Panc1 (cell line): ENCODE results near the gene GLG1. TPM values are rescaled to one million over a fixed set of nuclear protein-coding genes. Genes with fewer than 3 reads are reported as not detected.

Experiments
- ATAC-seq: fragments of 200-7000 bp; cut with Tn5 transposase; 2 replicates; pipeline ENCODE4 v1.9.1; 2020; ENCODE audit warnings: mild to moderate bottlenecking, moderate library complexity
- BruUV-seq: library from RNA; stranded (reverse); fragments of 400-500 nt; replicated peaks from 2 replicates; lab custom pipeline; 2021; lab: Mats Ljungman, UMichigan
- CTCF ChIA-PET: fragments of 300-600 bp; sonication (Branson Sonifier 250); formaldehyde crosslinking; loops from one replicate; lab custom pipeline; 2022; ENCODE audit warnings: antibody characterized with exemption; lab: Charles Lee
- POLR2A ChIA-PET: fragments of 300-600 bp; sonication (Branson Sonifier 250); formaldehyde crosslinking; loops from one replicate; lab custom pipeline; 2022; ENCODE audit warnings: antibody characterized with exemption; lab: Charles Lee
- DNase-seq: peaks from one replicate; pipeline ENCODE4 v3.0.0-alpha.2; 2010; ENCODE audit warnings: low read depth, low spot score
- H3K27ac ChIP-seq: 2 replicates; pipeline ENCODE4 v1.5.1; 2011; ENCODE audit warnings: mild to moderate bottlenecking, low read length, inconsistent platforms
- H3K27me3 ChIP-seq: fragments of 200-500 bp; sonication (Bioruptor generic); 2 replicates; pipeline ENCODE4 v1.6.0; 2014; ENCODE audit warnings: low read length, inconsistent platforms; ENCODE audit not compliant: control insufficient read depth, insufficient read depth
- H3K36me3 ChIP-seq: fragments of 200-500 bp; sonication (Bioruptor generic); 2 replicates; pipeline ENCODE4 v1.5.1; 2014; ENCODE audit warnings: inconsistent platforms, mild to moderate bottlenecking, low read length, moderate library complexity; ENCODE audit not compliant: control insufficient read depth, insufficient read depth
- H3K4me1 ChIP-seq: 2 replicates; pipeline ENCODE4 v1.5.1; 2011; ENCODE audit warnings: inconsistent platforms, mild to moderate bottlenecking, low read length, moderate library complexity; ENCODE audit not compliant: control insufficient read depth, insufficient read depth
- H3K4me3 ChIP-seq, 2 experiments: 2 replicates each; pipeline ENCODE4 v1.5.1; 2011 to 2012; ENCODE audit warnings: low read depth in 2 of 2, low read length in 2 of 2, mild to moderate bottlenecking in 2 of 2, inconsistent platforms in 1 of 2, moderate library complexity in 1 of 2
- H3K9me3 ChIP-seq: fragments of 200-500 bp; sonication (Bioruptor generic); 2 replicates; pipeline ENCODE4 v1.5.1; 2014; ENCODE audit warnings: low read depth, mild to moderate bottlenecking, inconsistent platforms, low read length, moderate library complexity; ENCODE audit not compliant: control insufficient read depth, insufficient read depth
- POLR2AphosphoS5 ChIP-seq: IDR thresholded peaks from 2 replicates; pipeline ENCODE4 v1.6.1; 2012; ENCODE audit warnings: mild to moderate bottlenecking, low read depth, low read length, moderate library complexity
- REST ChIP-seq, 2 experiments: IDR thresholded peaks; 2 replicates each; pipeline ENCODE4 v1.6.1; 2011 to 2012; ENCODE audit warnings: low read depth in 2 of 2, control low read depth in 1 of 2, low read length in 1 of 2, mild to moderate bottlenecking in 1 of 2, moderate library complexity in 1 of 2; ENCODE audit not compliant: insufficient read depth in 1 of 2
- SIN3A ChIP-seq: IDR thresholded peaks from 2 replicates; pipeline ENCODE4 v1.6.1; 2012; ENCODE audit warnings: low read depth, mild to moderate bottlenecking, low read length, moderate library complexity, borderline replicate concordance; ENCODE audit not compliant: insufficient read depth
- TCF7L2 ChIP-seq: IDR thresholded peaks from 2 replicates; pipeline ENCODE4 v1.6.1; 2011; ENCODE audit warnings: mild to moderate bottlenecking, low read depth, low read length, inconsistent platforms
- in situ Hi-C: cut with HindIII; loops from 2 replicates; pipeline ENCODE4 v1.10.0; 2016; ENCODE audit warnings: low sequenced_read_pairs, low pct_unique_long_range_greater_than_20kb
- intact Hi-C: fragments of 100-400 bp; cut with micrococcal nuclease; formaldehyde crosslinking; loops from one replicate; pipeline ENCODE4 v1.10.0; 2022; ENCODE audit not compliant: unreplicated experiment
- total RNA-seq: library from RNA; stranded (reverse); gene quantifications from one replicate; pipeline ENCODE4 v1.2.1, GENCODE V29; 2021; ENCODE audit not compliant: unreplicated experiment
- TF ChIP-seq, protein P1 (sequence below): fragments of 450-650 bp; IDR thresholded peaks from 2 replicates; pipeline ENCODE4 v1.5.1; 2017; ENCODE audit warnings: mild to moderate bottlenecking

Gene GLG1
- total RNA-seq, 1 experiment from 2014 or later: 75.9 TPM

DNA sequence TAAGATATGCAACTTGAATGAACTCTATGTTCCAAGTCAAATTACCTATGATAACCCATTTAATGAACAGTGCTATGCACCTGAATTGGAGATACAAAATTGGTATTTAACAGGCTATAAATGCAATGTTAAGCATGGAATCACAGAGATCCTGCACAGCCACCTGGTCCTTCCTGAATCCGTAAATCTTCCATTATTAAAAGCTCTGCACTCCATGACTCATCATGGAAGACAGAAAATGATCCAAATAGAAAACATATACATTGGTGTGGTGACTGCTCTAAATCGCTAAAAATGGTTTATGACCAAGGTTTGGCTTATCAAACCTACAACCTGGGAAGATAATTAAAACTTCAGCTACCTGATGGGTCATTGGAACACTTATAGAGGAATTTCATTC is 45.3 kb downstream of the GLG1 start:
- DNase-seq: no peak
- intact Hi-C loops (no loop called here), in situ Hi-C loops (no loop called here)
- TF ChIP-seq SIN3A (no peak), REST (IDR thresholded peaks at IDR 0.05; ENCODE audit: insufficient read depth in 1 of 2, low read depth in 2 of 2, low read length in 1 of 2) (no peak), TCF7L2 (no peak), POLR2AphosphoS5 (no peak)
- TF ChIP-seq, protein P1, sequence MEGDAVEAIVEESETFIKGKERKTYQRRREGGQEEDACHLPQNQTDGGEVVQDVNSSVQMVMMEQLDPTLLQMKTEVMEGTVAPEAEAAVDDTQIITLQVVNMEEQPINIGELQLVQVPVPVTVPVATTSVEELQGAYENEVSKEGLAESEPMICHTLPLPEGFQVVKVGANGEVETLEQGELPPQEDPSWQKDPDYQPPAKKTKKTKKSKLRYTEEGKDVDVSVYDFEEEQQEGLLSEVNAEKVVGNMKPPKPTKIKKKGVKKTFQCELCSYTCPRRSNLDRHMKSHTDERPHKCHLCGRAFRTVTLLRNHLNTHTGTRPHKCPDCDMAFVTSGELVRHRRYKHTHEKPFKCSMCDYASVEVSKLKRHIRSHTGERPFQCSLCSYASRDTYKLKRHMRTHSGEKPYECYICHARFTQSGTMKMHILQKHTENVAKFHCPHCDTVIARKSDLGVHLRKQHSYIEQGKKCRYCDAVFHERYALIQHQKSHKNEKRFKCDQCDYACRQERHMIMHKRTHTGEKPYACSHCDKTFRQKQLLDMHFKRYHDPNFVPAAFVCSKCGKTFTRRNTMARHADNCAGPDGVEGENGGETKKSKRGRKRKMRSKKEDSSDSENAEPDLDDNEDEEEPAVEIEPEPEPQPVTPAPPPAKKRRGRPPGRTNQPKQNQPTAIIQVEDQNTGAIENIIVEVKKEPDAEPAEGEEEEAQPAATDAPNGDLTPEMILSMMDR: no peak
- ChIA-PET POLR2A (interaction anchor here (0.5 kb wide), 1 partner anchor 29 kb away, joined by 3 read pairs; no protein-coding TSS in a partner anchor), CTCF (interaction anchor here (0.5 kb wide), 1 partner anchor 89 kb away, joined by 5 read pairs; no protein-coding TSS in a partner anchor)
- BruUV-seq: no TSS peak
- no peak overlapping the region for H3K4me3 ChIP-seq
- H3K4me1 ChIP-seq: no peaks in the 10 kb centered on the region
- ATAC-seq: no peak
- no peaks in the 10 kb centered on the region for H3K36me3 ChIP-seq
- H3K27ac ChIP-seq: no peak overlapping the region
- H3K9me3 ChIP-seq: no peaks in the 10 kb centered on the region
- H3K27me3 ChIP-seq: no peaks in the 10 kb centered on the region

GRCh38 chr16:74560912-74561311 is 46.0 kb downstream of the GLG1 start:
- ChIA-PET POLR2A (no interaction called here), CTCF (no interaction called here)
- no peaks in the 10 kb centered on the region for H3K4me1 ChIP-seq
- H3K36me3 ChIP-seq: no peaks in the 10 kb centered on the region
- H3K27me3 ChIP-seq: no peaks in the 10 kb centered on the region
- ATAC-seq (no peak), DNase-seq (no peak)
- no peaks in the 10 kb centered on the region for H3K9me3 ChIP-seq
- TF ChIP-seq, protein P1: no peak
- TF ChIP-seq REST (IDR thresholded peaks at IDR 0.05; ENCODE audit: insufficient read depth in 1 of 2, low read depth in 2 of 2, low read length in 1 of 2): no peak
- H3K4me3 ChIP-seq: no peak overlapping the region
- in situ Hi-C loops: no loop called here
- no TSS peak for BruUV-seq
- no peak overlapping the region for H3K27ac ChIP-seq
- intact Hi-C loops: no loop called here
